K562 (cell line): ENCODE measurements around the gene MBOAT2. TPM values are rescaled to one million over a fixed set of nuclear protein-coding genes. Genes with fewer than 3 reads are reported as not detected.

Experiments used
- EP400 ChIP-seq: fragments of 450-650 bp; IDR thresholded peaks from 2 replicates; pipeline ENCODE4 v1.6.1; 2017; ENCODE audit warnings: antibody characterized with exemption, mild to moderate bottlenecking, moderate library complexity
- GATAD2A ChIP-seq: fragments of 450-650 bp; IDR thresholded peaks from 2 replicates; pipeline ENCODE4 v1.6.1; 2017
- MEIS2 ChIP-seq: fragments of 450-650 bp; IDR thresholded peaks from 2 replicates; pipeline ENCODE4 v1.6.1; 2014; ENCODE audit warnings: mild to moderate bottlenecking; ENCODE audit not compliant: partially characterized antibody
- PRDM10 ChIP-seq: fragments of 450-650 bp; IDR thresholded peaks from 2 replicates; pipeline ENCODE4 v1.6.1; 2018; ENCODE audit not compliant: partially characterized antibody
- TBP ChIP-seq: optimal IDR thresholded peaks from 2 replicates; pipeline ENCODE3; 2011; ENCODE audit warnings: low read depth, low read length, improper control_type of control experiment
- TSC22D4 ChIP-seq: fragments of 450-650 bp; IDR thresholded peaks from 2 replicates; pipeline ENCODE4 v1.6.1; 2016; ENCODE audit warnings: missing genetic modification characterization, missing biosample characterization, control low read depth
- polyA plus RNA-seq, 8 experiments: library from polyadenylated mRNA; depleted of rRNA in 4 of 8; stranded (reverse) in 5 of 8; unstranded in 3 of 8; fragments of >200 nt; fragmentation: Nextera tagmentation in 2 of 8; fragmentation: Illumina TruSeq in 1 of 8; extraction: Ambion mirVana in 2 of 8; extraction: Trizol in 1 of 8; gene quantifications; 2 replicates each; pipeline versions ENCODE4 v1.2.1 to v1.2.3, GENCODE V29; 2011 to 2014; ENCODE audit warnings: inconsistent platforms in 1 of 8, missing spikeins in 1 of 8
- total RNA-seq, 7 experiments: library from RNA; depleted of rRNA in 6 of 7; stranded (reverse); fragments of >200 nt in 6 of 7; fragmentation: Illumina TruSeq in 2 of 7; extraction: Trizol in 2 of 7; gene quantifications; 2 replicates each; pipeline versions ENCODE4 v1.2.1 to v1.2.3, GENCODE V29; 2011 to 2021; ENCODE audit warnings: low replicate concordance in 1 of 7
- TF ChIP-seq, protein P1 (sequence below): fragments of 450-650 bp; IDR thresholded peaks from 2 replicates; pipeline ENCODE4 v1.6.1; 2016; ENCODE audit warnings: low read depth

MBOAT2 gene
- total and polyA plus RNA-seq, 9 of the 15 experiments (the other 6 are each of a cell fraction or from before 2014, with no cell fraction given), result 8.4 to 122 (median 27.6) TPM

DNA sequence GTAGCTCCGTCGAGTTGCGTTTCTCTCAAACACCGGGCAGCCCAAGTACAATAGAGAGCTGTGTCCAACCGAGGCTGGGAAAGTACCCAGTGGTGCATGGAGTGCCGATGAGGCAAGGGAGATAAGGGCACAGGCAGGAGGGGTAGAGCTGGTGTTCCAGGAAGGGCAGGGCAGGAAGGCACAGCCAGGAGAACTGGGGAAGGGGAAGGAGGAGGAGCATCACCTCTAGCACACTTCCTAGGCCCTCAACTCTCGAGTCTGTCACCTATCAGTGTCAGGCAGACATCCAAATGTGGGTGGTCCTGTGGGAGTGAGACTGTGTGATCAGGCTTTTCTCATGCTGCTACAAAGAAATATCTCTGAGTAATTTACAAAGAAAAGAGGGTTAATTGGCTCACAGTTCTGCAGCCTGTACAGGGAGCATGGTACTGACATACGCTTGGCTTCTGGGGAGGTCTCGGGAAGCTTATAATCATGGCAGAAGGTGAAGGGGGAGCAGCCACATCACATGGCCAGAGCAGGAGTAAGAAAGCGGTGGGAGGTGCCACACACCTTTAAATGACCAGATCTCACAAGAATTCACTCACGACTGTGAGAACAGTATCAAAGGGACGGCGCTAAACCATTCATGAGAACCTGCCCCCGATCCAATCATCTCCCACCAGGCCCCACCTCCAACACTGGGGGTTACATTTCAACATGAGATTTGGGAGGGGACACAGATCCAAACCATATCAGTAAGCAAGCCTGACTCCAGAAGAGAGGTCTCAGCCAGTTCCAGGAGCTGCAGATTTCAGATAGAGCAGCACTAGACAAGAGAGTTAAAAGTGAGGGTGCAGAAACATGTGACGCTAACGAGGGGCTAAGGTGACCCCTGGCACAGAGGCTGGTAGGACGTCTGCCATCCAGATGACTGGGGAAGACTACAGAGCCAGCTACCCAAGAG is 75.7 kb downstream of the MBOAT2 start (continued):
- TF ChIP-seq MEIS2 (peak; percentile 6), PRDM10 (peak; percentile 32), EP400 (peak; percentile 41; the same call in 1 of the 2 replicates), TBP (no peak), GATAD2A (peak; percentile 24; the same call in 1 of the 2 replicates), TSC22D4 (tag) (no peak)
- TF ChIP-seq, protein P1, sequence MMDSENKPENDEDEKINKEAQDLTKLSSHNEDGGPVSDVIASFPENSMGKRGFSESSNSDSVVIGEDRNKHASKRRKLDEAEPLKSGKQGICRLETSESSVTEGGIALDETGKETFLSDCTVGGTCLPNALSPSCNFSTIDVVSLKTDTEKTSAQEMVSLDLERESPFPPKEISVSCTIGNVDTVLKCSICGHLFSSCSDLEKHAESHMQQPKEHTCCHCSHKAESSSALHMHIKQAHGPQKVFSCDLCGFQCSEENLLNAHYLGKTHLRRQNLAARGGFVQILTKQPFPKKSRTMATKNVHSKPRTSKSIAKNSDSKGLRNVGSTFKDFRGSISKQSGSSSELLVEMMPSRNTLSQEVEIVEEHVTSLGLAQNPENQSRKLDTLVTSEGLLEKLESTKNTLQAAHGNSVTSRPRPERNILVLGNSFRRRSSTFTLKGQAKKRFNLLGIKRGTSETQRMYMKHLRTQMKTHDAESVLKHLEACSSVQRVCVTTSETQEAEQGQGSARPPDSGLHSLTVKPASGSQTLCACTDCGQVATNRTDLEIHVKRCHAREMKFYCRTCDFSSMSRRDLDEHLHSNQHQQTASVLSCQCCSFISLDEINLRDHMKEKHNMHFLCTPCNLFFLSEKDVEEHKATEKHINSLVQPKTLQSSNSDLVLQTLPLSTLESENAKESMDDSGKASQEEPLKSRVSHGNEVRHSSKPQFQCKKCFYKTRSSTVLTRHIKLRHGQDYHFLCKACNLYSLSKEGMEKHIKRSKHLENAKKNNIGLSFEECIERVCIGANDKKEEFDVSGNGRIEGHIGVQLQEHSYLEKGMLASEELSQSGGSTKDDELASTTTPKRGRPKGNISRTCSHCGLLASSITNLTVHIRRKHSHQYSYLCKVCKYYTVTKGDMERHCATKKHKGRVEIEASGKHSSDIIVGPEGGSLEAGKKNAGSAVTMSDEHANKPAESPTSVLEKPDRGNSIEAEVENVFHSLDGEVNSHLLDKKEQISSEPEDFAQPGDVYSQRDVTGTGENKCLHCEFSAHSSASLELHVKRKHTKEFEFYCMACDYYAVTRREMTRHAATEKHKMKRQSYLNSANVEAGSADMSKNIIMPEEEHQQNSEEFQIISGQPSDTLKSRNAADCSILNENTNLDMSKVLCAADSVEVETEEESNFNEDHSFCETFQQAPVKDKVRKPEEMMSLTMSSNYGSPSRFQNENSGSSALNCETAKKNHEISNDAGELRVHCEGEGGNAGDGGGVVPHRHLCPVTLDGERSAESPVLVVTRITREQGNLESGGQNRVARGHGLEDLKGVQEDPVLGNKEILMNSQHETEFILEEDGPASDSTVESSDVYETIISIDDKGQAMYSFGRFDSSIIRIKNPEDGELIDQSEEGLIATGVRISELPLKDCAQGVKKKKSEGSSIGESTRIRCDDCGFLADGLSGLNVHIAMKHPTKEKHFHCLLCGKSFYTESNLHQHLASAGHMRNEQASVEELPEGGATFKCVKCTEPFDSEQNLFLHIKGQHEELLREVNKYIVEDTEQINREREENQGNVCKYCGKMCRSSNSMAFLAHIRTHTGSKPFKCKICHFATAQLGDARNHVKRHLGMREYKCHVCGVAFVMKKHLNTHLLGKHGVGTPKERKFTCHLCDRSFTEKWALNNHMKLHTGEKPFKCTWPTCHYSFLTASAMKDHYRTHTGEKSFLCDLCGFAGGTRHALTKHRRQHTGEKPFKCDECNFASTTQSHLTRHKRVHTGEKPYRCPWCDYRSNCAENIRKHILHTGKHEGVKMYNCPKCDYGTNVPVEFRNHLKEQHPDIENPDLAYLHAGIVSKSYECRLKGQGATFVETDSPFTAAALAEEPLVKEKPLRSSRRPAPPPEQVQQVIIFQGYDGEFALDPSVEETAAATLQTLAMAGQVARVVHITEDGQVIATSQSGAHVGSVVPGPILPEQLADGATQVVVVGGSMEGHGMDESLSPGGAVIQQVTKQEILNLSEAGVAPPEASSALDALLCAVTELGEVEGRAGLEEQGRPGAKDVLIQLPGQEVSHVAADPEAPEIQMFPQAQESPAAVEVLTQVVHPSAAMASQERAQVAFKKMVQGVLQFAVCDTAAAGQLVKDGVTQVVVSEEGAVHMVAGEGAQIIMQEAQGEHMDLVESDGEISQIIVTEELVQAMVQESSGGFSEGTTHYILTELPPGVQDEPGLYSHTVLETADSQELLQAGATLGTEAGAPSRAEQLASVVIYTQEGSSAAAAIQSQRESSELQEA, result no peak
